Memory B cell (primary cell): Measurements from ENCODE around the gene JAK3.

Source experiments
- ATAC-seq: fragments of 150-1000 bp; cut with Tn5 transposase; 2 replicates; pipeline ENCODE4 v1.10.0; 2021; ENCODE audit warnings: low read depth, mild to moderate bottlenecking, moderate library complexity
- DNase-seq, 2 donors: peaks; one replicate each; pipeline ENCODE4 v3.0.0; 2022; ENCODE audit warnings: low spot score in 2 of 2
- H3K27ac Mint-ChIP-seq: one replicate; pipeline ENCODE4 v1.8.0; 2022; ENCODE audit warnings: mild to moderate bottlenecking, moderate library complexity, mixed read lengths
- H3K27me3 Mint-ChIP-seq: one replicate; pipeline ENCODE4 v1.8.0; 2022; ENCODE audit warnings: mixed read lengths
- H3K36me3 Mint-ChIP-seq: one replicate; pipeline ENCODE4 v1.8.0; 2022; ENCODE audit warnings: mild to moderate bottlenecking, mixed read lengths
- H3K4me1 Mint-ChIP-seq: one replicate; pipeline ENCODE4 v1.8.0; 2022; ENCODE audit warnings: mixed read lengths
- H3K4me3 Mint-ChIP-seq: one replicate; pipeline ENCODE4 v1.8.0; 2022; ENCODE audit warnings: mild to moderate bottlenecking, moderate library complexity, mixed read lengths
- H3K9me3 Mint-ChIP-seq: one replicate; pipeline ENCODE4 v1.8.0; 2022; ENCODE audit warnings: mixed read lengths

JAK3 gene

DNA sequence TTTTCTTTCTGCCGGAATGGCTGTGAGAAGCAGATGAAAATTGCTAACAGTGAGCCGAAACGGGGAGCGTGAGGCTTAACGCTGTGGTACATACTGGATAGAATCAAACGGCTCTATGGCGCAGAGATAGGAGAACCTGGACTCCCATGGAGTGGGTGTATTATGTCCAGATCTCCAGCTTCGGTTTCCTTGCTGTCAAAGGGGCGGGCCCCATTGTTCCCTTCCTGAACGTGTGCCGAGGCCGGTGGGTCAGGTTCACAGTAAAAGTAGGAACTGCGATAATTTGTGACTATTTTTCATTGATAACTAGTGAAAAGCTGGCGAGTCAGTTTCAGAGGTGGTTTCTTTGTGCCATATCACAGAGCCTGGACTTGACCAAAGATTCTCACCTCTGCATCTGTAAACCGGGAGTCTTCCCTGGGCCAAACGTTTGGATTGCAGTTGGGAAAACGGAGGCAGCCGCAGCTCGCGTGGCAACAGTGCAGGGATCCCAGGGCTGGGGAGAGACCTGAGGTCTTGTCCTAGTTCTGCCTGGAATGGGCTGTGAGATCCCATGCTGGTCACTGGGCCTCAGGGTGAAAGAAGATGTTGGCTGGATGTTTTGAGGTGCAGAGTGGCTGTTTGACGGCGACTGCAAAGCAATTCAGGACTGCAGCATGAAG lies 12.7 kb upstream of the JAK3 start:
- DNase-seq, result no peak
- ATAC-seq, result no peak
- H3K9me3 Mint-ChIP-seq, result no peaks in the 10 kb centered on the region
- H3K4me1 Mint-ChIP-seq, result peaks cover 22% of the 10 kb centered on the region
- H3K4me3 Mint-ChIP-seq, result peak overlapping the region; percentile 97
- H3K27me3 Mint-ChIP-seq, result no peaks in the 10 kb centered on the region
- peak overlapping the region; percentile 90 for H3K27ac Mint-ChIP-seq
- H3K36me3 Mint-ChIP-seq, result peaks cover 14% of the 10 kb centered on the region

DNA sequence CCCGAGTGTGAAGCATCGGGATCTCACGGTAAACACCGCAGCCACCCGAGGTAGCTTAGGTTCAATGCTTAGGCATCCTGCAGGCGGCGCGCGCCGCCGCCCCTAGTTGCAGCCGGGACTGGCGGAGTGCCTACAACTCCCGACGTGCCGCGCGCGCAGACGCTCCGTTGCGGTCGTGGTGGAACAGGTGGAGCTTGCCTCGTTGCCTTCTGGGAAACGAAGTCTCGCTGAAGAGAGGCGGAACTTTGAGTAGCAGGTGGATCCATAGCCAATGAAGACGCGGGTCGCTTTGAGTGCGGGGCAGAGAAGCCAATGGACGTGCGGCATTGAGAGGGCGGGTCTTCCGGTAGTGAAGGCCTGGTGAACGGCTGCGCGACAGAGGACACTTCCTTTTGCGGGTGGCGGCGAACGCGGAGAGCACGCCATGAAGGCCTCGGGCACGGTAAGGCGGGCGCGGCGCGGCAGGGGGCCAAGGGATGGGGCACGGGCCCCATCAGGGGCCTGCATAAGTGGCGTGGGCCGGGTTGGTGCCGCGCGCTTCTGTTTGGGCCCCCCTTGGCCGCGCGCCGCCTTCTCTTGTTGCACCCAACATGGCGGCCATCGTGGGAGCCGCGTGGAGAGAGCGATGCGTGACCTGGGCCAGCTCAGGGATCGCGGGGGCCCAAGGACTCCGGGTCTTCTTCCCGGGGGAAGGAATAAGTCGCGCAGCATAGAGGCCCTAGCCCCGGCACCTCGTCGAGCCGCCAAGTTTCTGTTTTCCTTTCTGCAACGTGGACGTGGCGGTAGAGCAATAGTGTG lies 11.9 kb upstream of the JAK3 start, which contains the start of gene RPL18A:
Gene RPL18A, plus strand, starts transcription at position 378 of the 798 bp plus-strand sequence. Its CDS starts 47 bp downstream, at position 425.
- H3K9me3 Mint-ChIP-seq, result no peaks in the 10 kb centered on the region
- peak; percentile 87 for ATAC-seq
- peaks cover 22% of the 10 kb centered on the region for H3K4me1 Mint-ChIP-seq
- DNase-seq, result peak; percentile 86 to 95
- H3K27me3 Mint-ChIP-seq, result no peaks in the 10 kb centered on the region
- H3K27ac Mint-ChIP-seq, result peak within 1 kb of the TSS; percentile 90
- peaks cover 14% of the 10 kb centered on the region for H3K36me3 Mint-ChIP-seq
- peak within 1 kb of the TSS; percentile 97 for H3K4me3 Mint-ChIP-seq

DNA sequence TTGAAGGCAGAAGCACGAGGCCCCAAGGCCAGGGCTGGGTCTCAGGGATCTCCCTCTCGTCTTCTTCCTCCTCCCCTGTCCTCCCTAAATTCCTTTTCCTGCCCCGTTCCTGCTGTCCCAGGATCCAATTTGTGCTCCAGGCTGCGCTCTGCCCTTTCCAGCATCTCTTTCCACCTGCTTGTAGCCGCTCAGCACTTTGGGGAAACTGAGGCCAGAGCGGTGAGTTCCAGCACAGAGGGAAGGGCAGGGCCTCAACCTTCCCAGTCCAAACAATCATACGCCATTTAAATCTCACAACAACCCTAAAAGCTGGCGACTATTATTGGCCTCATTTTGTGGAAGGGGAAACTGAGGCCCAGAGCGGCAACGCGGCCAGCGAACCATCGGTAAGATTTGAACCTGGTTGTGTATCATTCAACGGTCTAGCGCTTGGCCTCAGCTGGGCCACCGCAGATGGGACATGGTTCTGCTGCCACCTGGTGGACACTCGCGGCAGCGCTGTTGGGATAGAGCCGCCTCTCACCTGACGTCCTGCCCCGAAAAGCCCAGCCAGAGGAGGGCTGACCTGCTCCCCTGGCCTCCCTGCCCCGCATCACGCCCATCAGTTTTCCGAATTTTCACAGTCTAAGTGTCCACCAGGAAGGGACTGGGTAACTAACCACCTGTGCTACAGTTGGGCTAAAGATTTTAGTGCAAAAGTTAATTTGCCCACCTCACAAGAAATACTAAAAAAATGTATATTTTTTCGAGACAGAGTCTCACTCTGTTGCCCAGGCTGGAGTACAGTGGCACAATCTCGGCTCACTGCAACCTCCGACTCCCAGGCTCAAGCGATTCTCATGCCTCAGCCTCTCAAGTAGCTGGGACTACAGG lies 7.7 kb upstream of the JAK3 start:
- Mint-ChIP-seq H3K27ac (no peak overlapping the region), H3K36me3 (peaks cover 1% of the 10 kb centered on the region), H3K9me3 (no peaks in the 10 kb centered on the region), H3K4me3 (no peak overlapping the region), H3K27me3 (no peaks in the 10 kb centered on the region), H3K4me1 (peaks cover 15% of the 10 kb centered on the region)
- DNase-seq (peak; percentile 94 to 99), ATAC-seq (peak; percentile 16)

DNA sequence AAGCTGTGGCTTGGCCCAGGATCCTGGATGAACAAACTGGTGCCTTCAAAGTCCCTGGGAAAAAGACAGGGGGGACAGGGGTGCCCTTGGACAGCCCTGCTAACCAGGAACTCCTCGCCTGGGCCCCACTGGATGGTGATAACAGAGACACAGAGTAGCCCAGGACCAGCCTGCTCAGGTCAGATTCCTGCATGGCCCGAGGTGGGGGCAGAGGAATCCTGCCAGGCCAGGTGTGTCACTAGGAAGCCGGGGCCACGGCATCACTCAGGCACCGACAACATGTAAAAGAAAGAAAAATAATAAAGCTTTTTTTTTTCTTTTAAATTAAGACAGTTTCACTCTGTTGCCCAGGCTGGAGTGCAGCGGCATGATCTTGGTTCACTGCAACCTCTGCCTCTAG lies 6.3 kb upstream of the JAK3 start:
- Mint-ChIP-seq H3K36me3 (peaks cover 1% of the 10 kb centered on the region), H3K4me1 (peaks cover 26% of the 10 kb centered on the region), H3K4me3 (no peak overlapping the region), H3K27me3 (no peaks in the 10 kb centered on the region), H3K9me3 (no peaks in the 10 kb centered on the region), H3K27ac (no peak overlapping the region)
- ATAC-seq, result no peak
- DNase-seq, result no peak

DNA sequence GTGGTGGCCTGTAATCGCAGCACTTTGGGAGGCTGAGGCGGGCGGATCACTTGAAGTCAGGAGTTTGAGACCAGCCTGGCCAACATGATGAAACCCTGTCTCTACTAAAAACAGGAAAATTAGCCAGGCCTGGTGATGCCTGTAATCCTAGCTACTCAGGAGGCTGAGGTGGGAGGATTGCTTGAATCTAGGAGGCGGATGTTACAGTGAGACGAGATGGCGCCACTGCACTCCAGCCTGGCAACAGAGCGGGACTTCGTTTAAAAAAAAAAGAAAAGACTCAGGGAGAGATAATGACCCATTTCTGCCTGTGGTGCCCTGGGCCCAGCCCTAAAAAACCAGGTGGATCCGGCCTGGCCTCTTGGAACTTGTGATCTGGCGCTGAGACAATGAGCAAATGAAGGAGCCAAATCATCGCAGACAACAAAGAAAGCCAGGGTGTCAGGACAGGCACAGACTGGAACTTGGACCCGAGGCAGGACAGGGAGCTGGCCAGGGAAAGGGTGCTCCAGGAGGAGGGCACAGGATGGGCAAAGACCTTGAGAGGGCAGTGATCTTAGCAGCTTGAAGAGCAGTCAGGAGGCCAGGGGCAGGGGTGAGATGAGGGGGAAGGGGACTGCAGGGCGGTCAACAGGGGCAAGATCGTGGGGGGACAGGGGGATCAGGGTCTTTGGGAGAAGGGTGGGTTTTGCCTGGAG lies 962 bp upstream of the JAK3 start:
- H3K9me3 Mint-ChIP-seq, result no peaks in the 10 kb centered on the region
- H3K27ac Mint-ChIP-seq, result peak overlapping the region; percentile 93
- peaks cover 5% of the 10 kb centered on the region for H3K36me3 Mint-ChIP-seq
- H3K4me3 Mint-ChIP-seq, result peak overlapping the region; percentile 90
- H3K4me1 Mint-ChIP-seq, result peaks cover 42% of the 10 kb centered on the region
- DNase-seq (no peak), ATAC-seq (no peak)
- no peaks in the 10 kb centered on the region for H3K27me3 Mint-ChIP-seq

DNA sequence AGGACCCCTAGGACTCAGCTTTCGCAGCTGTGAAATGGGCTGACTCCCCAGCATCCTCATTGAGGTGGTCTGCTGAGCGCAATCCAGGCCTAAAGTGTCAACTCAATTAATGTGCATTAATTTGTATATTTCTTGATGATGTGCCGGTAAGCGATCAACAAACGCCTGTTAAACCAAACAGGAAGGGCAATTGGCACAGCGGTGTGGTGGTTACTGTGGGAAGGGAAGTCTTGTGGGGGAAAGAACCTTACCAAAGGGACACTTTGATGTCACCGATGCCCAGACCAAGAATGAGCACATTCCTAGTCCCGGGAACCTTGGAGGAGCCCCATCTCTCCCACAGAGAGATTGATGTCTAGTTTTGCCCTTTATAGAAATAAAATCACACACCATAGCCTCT lies 1.6 kb downstream of the JAK3 start:
- no peaks in the 10 kb centered on the region for H3K9me3 Mint-ChIP-seq
- no peaks in the 10 kb centered on the region for H3K27me3 Mint-ChIP-seq
- ATAC-seq, result no peak
- peak overlapping the region; percentile 93 for H3K27ac Mint-ChIP-seq
- peak overlapping the region; percentile 90 for H3K4me3 Mint-ChIP-seq
- DNase-seq, result no peak
- H3K4me1 Mint-ChIP-seq, result peaks cover 36% of the 10 kb centered on the region
- H3K36me3 Mint-ChIP-seq, result peaks cover 14% of the 10 kb centered on the region

DNA sequence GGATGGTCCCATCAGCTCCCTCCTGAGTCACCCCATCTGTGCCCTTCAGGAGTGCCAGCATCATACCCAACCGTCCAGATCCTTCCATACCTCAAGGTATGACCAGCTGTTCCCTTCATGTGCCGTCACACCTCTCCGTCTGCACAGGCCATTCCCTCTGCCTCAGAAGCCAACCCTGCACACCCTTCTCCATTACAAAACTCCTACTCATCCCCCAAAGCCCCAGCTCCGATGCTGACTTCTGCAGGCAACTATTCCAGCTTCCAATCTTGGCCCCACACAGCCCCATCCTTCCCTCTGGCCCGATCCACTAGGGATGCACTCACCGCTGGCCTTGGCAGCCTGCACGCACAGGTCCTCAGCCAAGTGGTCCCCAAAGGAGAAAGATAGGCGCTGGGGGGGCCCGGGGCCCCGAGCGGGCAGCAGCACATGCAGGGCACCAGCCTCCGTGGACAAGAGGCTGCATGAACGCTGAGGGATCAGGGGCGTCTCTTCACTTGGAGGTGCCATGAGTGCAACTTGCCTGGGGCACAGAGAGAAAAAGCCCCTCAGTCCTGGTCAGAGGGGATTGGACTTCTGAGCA lies 3.8 kb downstream of the JAK3 start:
- Mint-ChIP-seq H3K4me3 (no peak overlapping the region), H3K27ac (no peak overlapping the region)

DNA sequence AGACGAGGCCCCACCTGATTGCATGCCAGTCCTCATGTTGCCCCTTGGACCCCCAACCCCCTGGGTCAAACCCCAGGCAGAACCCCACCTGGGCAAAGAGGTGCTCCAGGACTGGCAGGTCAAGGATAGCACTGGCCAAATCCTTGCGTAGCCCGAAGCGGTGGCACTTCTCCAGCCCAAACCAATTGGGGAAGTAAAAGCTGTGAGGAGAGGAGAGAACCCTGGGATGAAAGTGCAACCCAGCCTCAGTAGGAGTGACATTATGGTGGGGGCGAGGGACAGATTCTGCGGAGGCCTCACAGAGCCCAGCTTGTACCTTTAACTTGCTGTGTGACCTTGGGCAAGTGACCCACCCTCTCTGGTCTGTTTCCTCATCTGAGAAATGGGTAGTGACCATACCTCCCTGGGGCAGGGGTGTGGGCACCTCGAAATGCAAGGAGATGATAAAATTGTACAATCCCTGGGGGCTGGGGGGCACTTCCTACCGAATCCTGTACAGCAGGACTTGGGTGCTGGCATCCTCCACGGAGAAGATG lies 4.4 kb downstream of the JAK3 start:
- peaks cover 22% of the 10 kb centered on the region for H3K36me3 Mint-ChIP-seq

More for the DNA sequence above, 3.8 kb downstream of the JAK3 start:
- DNase-seq (no peak), ATAC-seq (no peak)
- peaks cover 20% of the 10 kb centered on the region for H3K36me3 Mint-ChIP-seq
- no peaks in the 10 kb centered on the region for H3K9me3 Mint-ChIP-seq
- H3K27me3 Mint-ChIP-seq, result no peaks in the 10 kb centered on the region
- peaks cover 21% of the 10 kb centered on the region for H3K4me1 Mint-ChIP-seq

DNA sequence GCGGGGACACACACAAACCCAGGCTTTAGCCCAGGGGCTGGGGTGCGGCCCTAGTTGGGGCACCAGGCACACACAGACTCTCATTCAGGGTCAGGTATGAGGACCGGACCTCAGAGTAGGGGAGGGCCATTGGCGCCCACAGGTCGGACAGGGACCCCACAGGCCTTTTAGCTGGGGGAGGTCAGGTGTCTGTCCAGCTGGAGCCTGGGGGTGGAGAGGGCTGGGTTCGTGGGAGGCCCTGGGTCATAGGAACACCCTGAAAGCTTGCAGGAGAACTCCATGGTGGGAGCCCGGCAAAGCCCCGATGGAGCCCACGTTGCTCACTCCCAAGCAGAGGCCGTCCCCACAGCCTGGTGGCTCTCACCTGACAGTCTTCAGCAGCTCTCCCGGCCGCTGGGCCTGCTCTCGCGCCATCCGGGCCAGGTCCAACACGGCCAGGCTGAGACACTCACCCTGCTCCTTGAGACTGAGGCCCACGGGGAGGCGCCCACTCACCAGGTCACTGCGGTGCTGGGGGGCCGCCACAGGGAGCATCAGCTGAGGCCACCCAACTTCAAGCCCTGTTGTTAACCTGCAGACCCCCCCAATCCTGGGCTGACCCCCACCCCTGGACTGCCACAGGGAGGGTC lies 5.0 kb downstream of the JAK3 start:
- DNase-seq (no peak), ATAC-seq (no peak)
- H3K27me3 Mint-ChIP-seq, result no peaks in the 10 kb centered on the region
- peaks cover 16% of the 10 kb centered on the region for H3K4me1 Mint-ChIP-seq
- H3K9me3 Mint-ChIP-seq, result no peaks in the 10 kb centered on the region
- H3K4me3 Mint-ChIP-seq, result no peak overlapping the region
- H3K36me3 Mint-ChIP-seq, result peaks cover 25% of the 10 kb centered on the region
- H3K27ac Mint-ChIP-seq, result no peak overlapping the region

More for the DNA sequence above, 4.4 kb downstream of the JAK3 start:
- no peaks in the 10 kb centered on the region for H3K9me3 Mint-ChIP-seq
- H3K27me3 Mint-ChIP-seq, result no peaks in the 10 kb centered on the region
- DNase-seq (no peak), ATAC-seq (no peak)
- no peak overlapping the region for H3K4me3 Mint-ChIP-seq
- H3K4me1 Mint-ChIP-seq, result peaks cover 16% of the 10 kb centered on the region
- H3K27ac Mint-ChIP-seq, result no peak overlapping the region

DNA sequence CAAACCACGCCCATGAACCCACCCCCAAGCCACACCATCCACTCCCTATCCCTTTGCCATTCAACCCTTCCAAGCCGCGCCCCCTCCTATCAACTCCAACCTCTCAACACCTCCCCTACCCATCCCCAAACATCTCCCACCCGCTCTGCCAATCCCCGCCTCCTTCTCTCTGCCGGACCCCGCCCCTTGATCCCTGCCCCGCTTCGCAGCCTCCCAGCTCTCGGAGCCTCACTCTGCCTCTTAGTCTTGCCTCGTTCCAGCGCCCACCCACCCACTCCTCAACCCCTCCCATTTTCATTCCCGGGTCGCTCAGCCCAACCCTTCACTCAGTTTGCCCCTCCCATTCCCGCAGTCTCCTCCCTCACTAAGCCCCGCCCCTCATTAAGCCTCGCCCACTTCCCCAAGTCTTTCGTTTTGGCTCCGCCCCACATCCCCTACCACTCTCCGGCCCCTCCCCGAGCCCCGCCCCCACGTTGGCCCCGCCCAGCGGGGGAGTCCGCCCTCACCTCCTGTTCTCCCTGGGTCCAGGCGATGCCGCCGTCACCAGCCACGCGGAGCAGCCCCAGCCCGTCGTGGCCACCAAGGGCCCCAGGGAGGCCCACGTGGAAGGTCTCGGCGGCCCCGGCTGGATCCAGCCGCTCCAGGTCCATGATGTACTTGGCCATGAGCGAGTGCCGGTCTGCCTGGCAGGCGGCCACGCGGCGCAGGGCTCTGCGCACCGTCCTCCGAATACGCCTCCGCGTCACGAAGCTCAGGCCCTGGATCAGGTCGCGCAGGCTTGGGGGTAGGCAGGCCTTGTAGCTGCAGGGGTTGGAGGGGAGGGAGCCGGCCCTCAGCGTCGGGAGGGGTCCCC lies 5.7 kb downstream of the JAK3 start:
- Mint-ChIP-seq H3K9me3 (no peaks in the 10 kb centered on the region), H3K4me1 (peaks cover 16% of the 10 kb centered on the region), H3K27ac (no peak overlapping the region), H3K27me3 (no peaks in the 10 kb centered on the region), H3K4me3 (no peak overlapping the region), H3K36me3 (peaks cover 27% of the 10 kb centered on the region)
- DNase-seq (no peak), ATAC-seq (peak; percentile 45)

DNA sequence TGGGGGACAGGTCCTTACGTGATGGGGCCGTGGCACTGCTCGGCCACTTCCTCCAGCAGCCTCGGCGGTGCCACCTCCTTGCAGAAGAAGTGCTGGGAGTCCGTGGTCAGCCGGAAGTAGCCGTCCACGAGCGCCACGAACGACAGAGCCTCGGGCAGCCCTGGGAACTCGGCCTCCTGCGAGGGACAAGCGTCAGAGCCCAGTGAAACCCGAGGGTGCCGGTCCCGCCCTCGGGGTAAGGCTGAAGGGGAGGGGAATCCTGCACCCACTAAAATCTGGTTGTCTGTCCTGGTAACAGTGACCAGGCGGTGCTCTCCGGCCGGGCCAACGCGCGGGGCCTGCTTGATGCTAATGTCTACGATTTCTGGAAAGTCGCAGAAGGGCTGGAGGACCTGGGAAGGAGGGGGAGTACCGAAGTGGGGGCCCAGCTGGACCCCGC lies 6.4 kb downstream of the JAK3 start:
- ATAC-seq (no peak), DNase-seq (no peak)
- H3K9me3 Mint-ChIP-seq, result no peaks in the 10 kb centered on the region
- H3K27me3 Mint-ChIP-seq, result no peaks in the 10 kb centered on the region
- H3K4me1 Mint-ChIP-seq, result peaks cover 16% of the 10 kb centered on the region
- H3K27ac Mint-ChIP-seq, result no peak overlapping the region
- no peak overlapping the region for H3K4me3 Mint-ChIP-seq
- peaks cover 31% of the 10 kb centered on the region for H3K36me3 Mint-ChIP-seq

DNA sequence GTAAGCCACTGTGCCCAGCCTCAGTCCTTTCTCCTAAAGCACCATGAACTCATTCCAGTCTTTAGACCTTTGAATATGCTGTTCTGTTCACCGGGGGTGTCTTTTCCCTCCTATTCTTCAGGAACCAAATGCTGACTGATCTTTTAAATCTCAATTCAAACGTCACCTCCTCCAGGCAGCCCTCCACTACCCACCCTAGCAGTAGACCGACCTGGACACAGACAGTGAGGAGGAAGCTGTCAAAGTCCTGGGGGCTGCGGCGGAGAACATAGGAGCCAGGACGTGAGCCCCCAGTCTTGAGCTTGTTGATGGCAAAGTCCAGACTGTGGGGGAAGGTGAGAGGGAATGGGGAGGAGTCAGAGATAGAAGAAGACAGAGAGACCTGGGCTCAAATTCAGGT lies 7.8 kb downstream of the JAK3 start:
- Mint-ChIP-seq H3K36me3 (peaks cover 41% of the 10 kb centered on the region), H3K4me3 (no peak overlapping the region), H3K27ac (no peak overlapping the region), H3K27me3 (no peaks in the 10 kb centered on the region), H3K4me1 (peaks cover 12% of the 10 kb centered on the region), H3K9me3 (no peaks in the 10 kb centered on the region)
- DNase-seq (no peak), ATAC-seq (no peak)
